RWPE1 (cell line): Measurements from ENCODE around the gene OXGR1.

ENCODE experiments used
- CTCF ChIA-PET: fragments of 350-600 bp; sonication (Branson Sonifier 250); formaldehyde crosslinking; extraction: SDS; loops from one replicate; lab custom pipeline; 2021; lab: Yijun Ruan, JAX
- POLR2A ChIA-PET: fragments of 400-600 bp; formaldehyde crosslinking; extraction: SDS; loops from one replicate; lab custom pipeline; 2020; ENCODE audit warnings: antibody characterized with exemption; ENCODE audit not compliant: low non-redundant PET; lab: Yijun Ruan, JAX
- DNase-seq: peaks from one replicate; pipeline ENCODE4 v3.0.0; 2012; ENCODE audit warnings: low spot score
- H3K27ac ChIP-seq: fragments of 450-650 bp; 2 replicates; pipeline ENCODE4 v1.5.1; 2017
- CTCF ChIP-seq: fragments of 450-650 bp; conservative IDR thresholded peaks from 2 replicates; pipeline ENCODE4 v1.5.1; 2017; ENCODE audit warnings: low read depth, mild to moderate bottlenecking

The OXGR1 gene

GRCh38 chr13:96994858-96995243, 575 bp upstream of the OXGR1 start:
- POLR2A ChIA-PET = no interaction called here
- CTCF ChIA-PET = no interaction called here
- no peak overlapping the region for H3K27ac ChIP-seq
- TF ChIP-seq CTCF = no peak
- DNase-seq = no peak

GRCh38 chr13:96993634-96994016, 651 bp downstream of the OXGR1 start:
- ChIA-PET CTCF (no interaction called here), POLR2A (no interaction called here)
- TF ChIP-seq CTCF = no peak
- no peak for DNase-seq
- H3K27ac ChIP-seq = no peak overlapping the region

- ChIA-PET POLR2A (no interaction called here), CTCF (no interaction called here)
Measured at GRCh38 chr13:96992633-96993032, 1.6 kb downstream of the OXGR1 start.

GRCh38 chr13:96991072-96991471, 3.2 kb downstream of the OXGR1 start:
- TF ChIP-seq CTCF = no peak
- DNase-seq = no peak
- POLR2A ChIA-PET = no interaction called here
- no peak overlapping the region for H3K27ac ChIP-seq
- CTCF ChIA-PET = interaction anchor here (0.6 to 1.1 kb wide), 2 partner anchors 595 to 1694 kb away, joined by 3 read pairs; no protein-coding TSS in a partner anchor

More at GRCh38 chr13:96992633-96993032, 1.6 kb downstream of the OXGR1 start:
- no peak for DNase-seq
- TF ChIP-seq CTCF = no peak
- H3K27ac ChIP-seq = no peak overlapping the region

GRCh38 chr13:96988441-96988840, 5.8 kb downstream of the OXGR1 start:
- ChIA-PET CTCF (no interaction called here), POLR2A (no interaction called here)

GRCh38 chr13:96984051-96984508, 10.2 kb downstream of the OXGR1 start:
- no peak for TF ChIP-seq CTCF
- no peak overlapping the region for H3K27ac ChIP-seq
- ChIA-PET POLR2A (no interaction called here), CTCF (interaction anchor here (0.6 to 1.2 kb wide), 2 partner anchors 16 to 83 kb away, joined by 3 read pairs; no protein-coding TSS in a partner anchor)
- peak; percentile 24 for DNase-seq

More at GRCh38 chr13:96988441-96988840, 5.8 kb downstream of the OXGR1 start:
- TF ChIP-seq CTCF = no peak
- DNase-seq = no peak
- H3K27ac ChIP-seq = no peak overlapping the region
